DND-41 (cell line): Measurements from ENCODE around the gene DTNBP1.

ENCODE experiments used
- ATAC-seq: fragments of 200-7000 bp; cut with Tn5 transposase; 3 replicates; pipeline ENCODE4 v1.9.1; 2021; ENCODE audit warnings: low read depth; ENCODE audit not compliant: insufficient read depth
- DNase-seq: peaks from one replicate; pipeline ENCODE4 v3.0.0-alpha.2; 2020
- H2AFZ ChIP-seq: 2 replicates; pipeline ENCODE4 v1.6.0; 2012; ENCODE audit warnings: low read depth, low read length
- H3K27ac ChIP-seq: 2 replicates; pipeline ENCODE4 v1.5.1; 2012; ENCODE audit warnings: low read length, inconsistent platforms
- H3K27me3 ChIP-seq: fragments of 200-600 bp; sonication (generic); 2 replicates; pipeline ENCODE4 v1.6.0; 2012; ENCODE audit warnings: low read length, mild to moderate bottlenecking, inconsistent platforms; ENCODE audit not compliant: insufficient read depth, poor library complexity
- H3K36me3 ChIP-seq: 2 replicates; pipeline ENCODE4 v1.5.1; 2012; ENCODE audit warnings: low read length, inconsistent platforms; ENCODE audit not compliant: insufficient read depth
- H3K4me1 ChIP-seq: 2 replicates; pipeline ENCODE4 v1.5.1; 2012; ENCODE audit warnings: mild to moderate bottlenecking, low read length; ENCODE audit not compliant: insufficient read depth
- H3K4me2 ChIP-seq: 2 replicates; pipeline ENCODE4 v1.6.0; 2012; ENCODE audit warnings: mild to moderate bottlenecking, moderate library complexity, low read length, inconsistent platforms; ENCODE audit not compliant: insufficient read depth
- H3K4me3 ChIP-seq, 2 experiments: fragments of 200-600 bp in 1 of 2; shearing (Covaris generic) in 1 of 2; 2 replicates each; pipeline ENCODE4 v1.5.1; 2012 to 2016; ENCODE audit warnings: inconsistent platforms in 2 of 2, low read length in 2 of 2, mild to moderate bottlenecking in 2 of 2, low read depth in 1 of 2, moderate library complexity in 1 of 2
- H3K79me2 ChIP-seq: 2 replicates; pipeline ENCODE4 v1.6.0; 2012; ENCODE audit warnings: low read length, inconsistent platforms; ENCODE audit not compliant: insufficient read depth
- H3K9ac ChIP-seq: 2 replicates; pipeline ENCODE4 v1.6.0; 2012; ENCODE audit warnings: low read depth, mild to moderate bottlenecking, inconsistent platforms, low read length, moderate library complexity
- H3K9me3 ChIP-seq: 2 replicates; pipeline ENCODE4 v1.5.1; 2012; ENCODE audit warnings: low read length, moderate library complexity, mild to moderate bottlenecking, inconsistent platforms; ENCODE audit not compliant: insufficient read depth, severe bottlenecking
- H4K20me1 ChIP-seq: 2 replicates; pipeline ENCODE4 v1.6.0; 2012; ENCODE audit warnings: low read length; ENCODE audit not compliant: insufficient read depth
- CTCF ChIP-seq: IDR thresholded peaks from 2 replicates; pipeline ENCODE4 v1.5.1; 2012; ENCODE audit warnings: borderline replicate concordance, low read length, moderate library complexity, mild to moderate bottlenecking; ENCODE audit not compliant: poor library complexity, severe bottlenecking; ENCODE audit errors: extremely low read depth
- EZH2 ChIP-seq: IDR thresholded peaks from 3 replicates; pipeline ENCODE4 v1.6.1; 2012; ENCODE audit warnings: borderline replicate concordance, low read depth, mild to moderate bottlenecking, moderate library complexity, low read length, inconsistent platforms; ENCODE audit not compliant: severe bottlenecking

DTNBP1 gene

GRCh38 chr6:15550546-15551123, 112.2 kb downstream of the DTNBP1 start:
- DNase-seq (no peak), ATAC-seq (no peak)
- Histone ChIP-seq H3K4me1 (peaks cover 11% of the 10 kb centered on the region), H3K4me3 (no peak overlapping the region), H3K4me2 (no peak overlapping the region), H4K20me1 (peaks cover 14% of the 10 kb centered on the region), H2AFZ (no peak overlapping the region), H3K79me2 (peaks cover 24% of the 10 kb centered on the region), H3K27me3 (no peaks in the 10 kb centered on the region), H3K9me3 (no peaks in the 10 kb centered on the region), H3K36me3 (no peaks in the 10 kb centered on the region), H3K9ac (no peak overlapping the region), H3K27ac (no peak overlapping the region)
- no peak for TF ChIP-seq CTCF
- no peak for TF ChIP-seq EZH2

GRCh38 chr6:15549371-15549770, 113.5 kb downstream of the DTNBP1 start:
- peaks cover 14% of the 10 kb centered on the region for H4K20me1 ChIP-seq
- H3K4me2 ChIP-seq = no peak overlapping the region
- H2AFZ ChIP-seq = no peak overlapping the region
- H3K27ac ChIP-seq = no peak overlapping the region
- no peak for ATAC-seq
- H3K4me3 ChIP-seq = no peak overlapping the region
- TF ChIP-seq CTCF (no peak), EZH2 (no peak)
- no peaks in the 10 kb centered on the region for H3K36me3 ChIP-seq
- peaks cover 11% of the 10 kb centered on the region for H3K4me1 ChIP-seq
- H3K79me2 ChIP-seq = peaks cover 23% of the 10 kb centered on the region
- no peaks in the 10 kb centered on the region for H3K27me3 ChIP-seq
- H3K9ac ChIP-seq = no peak overlapping the region
- peaks cover under 1% of the 10 kb centered on the region for H3K9me3 ChIP-seq
- no peak for DNase-seq

GRCh38 chr6:15547400-15547799, 115.4 kb downstream of the DTNBP1 start:
- H4K20me1 ChIP-seq = peaks cover 14% of the 10 kb centered on the region
- H3K27me3 ChIP-seq = no peaks in the 10 kb centered on the region
- H3K27ac ChIP-seq = no peak overlapping the region
- no peak overlapping the region for H3K9ac ChIP-seq
- peaks cover 11% of the 10 kb centered on the region for H3K4me1 ChIP-seq
- H3K79me2 ChIP-seq = peaks cover 25% of the 10 kb centered on the region
- no peak for DNase-seq
- H3K4me3 ChIP-seq = no peak overlapping the region
- no peak overlapping the region for H2AFZ ChIP-seq
- no peak for TF ChIP-seq CTCF
- no peak for TF ChIP-seq EZH2
- ATAC-seq = no peak
- H3K4me2 ChIP-seq = no peak overlapping the region
- H3K9me3 ChIP-seq = peaks cover 2% of the 10 kb centered on the region
- no peaks in the 10 kb centered on the region for H3K36me3 ChIP-seq
